Omental fat pad (tissue), 4 donors: ENCODE results near the gene SERPINH1. TPM values are rescaled to one million over a fixed set of nuclear protein-coding genes. Genes with fewer than 3 reads are reported as not detected.

Source experiments
- ATAC-seq: fragments of 150-250 bp; one replicate; pipeline ENCODE4 v1.9.1; 2016; ENCODE audit warnings: mild to moderate bottlenecking, moderate library complexity; ENCODE audit not compliant: low FRiP score
- DNase-seq: peaks from one replicate; pipeline ENCODE4 v3.0.0-alpha.2; 2019; ENCODE audit warnings: low spot score
- CTCF ChIP-seq, 3 donors: fragments of 450-650 bp; IDR thresholded peaks; one replicate each; pipeline ENCODE4 v1.5.1; 2016 to 2017; ENCODE audit warnings: antibody characterized with exemption in 3 of 3, mild to moderate bottlenecking in 3 of 3, moderate library complexity in 2 of 3
- total RNA-seq, 4 donors: library from RNA; depleted of rRNA; stranded (reverse); fragments of >200 nt; gene quantifications; one replicate each; pipeline ENCODE4 v1.1.0, GENCODE V29; 2016

SERPINH1 gene
- total RNA-seq, 4 donors from 2014 or later, result 307 to 804 (median 482) TPM

- DNase-seq (no peak), ATAC-seq (no peak)
- no peak for TF ChIP-seq CTCF (IDR thresholded peaks at IDR 0.05)
Measured at GRCh38 chr11:75606099-75606498, 44.0 kb downstream of the SERPINH1 start.

GRCh38 chr11:75611823-75612222 is 49.8 kb downstream of the SERPINH1 start:
- no peak for TF ChIP-seq CTCF (IDR thresholded peaks at IDR 0.05)
- DNase-seq (no peak), ATAC-seq (no peak)

- DNase-seq (no peak), ATAC-seq (no peak)
- no peak for TF ChIP-seq CTCF (IDR thresholded peaks at IDR 0.05)
Measured at GRCh38 chr11:75615751-75616150, 53.7 kb downstream of the SERPINH1 start.

GRCh38 chr11:75616281-75616680 is 54.2 kb downstream of the SERPINH1 start:
- DNase-seq (no peak), ATAC-seq (no peak)
- TF ChIP-seq CTCF (IDR thresholded peaks at IDR 0.05), result no peak

Other genes with a start within 250 kb of the SERPINH1 start
- 10 to 100 TPM; 34.7 to 75.0 (median 58.1) TPM for gene ARRB1, start 210.6 kb upstream of the SERPINH1 start, total RNA-seq
- gene RPS3, start 162.7 kb upstream of the SERPINH1 start, total RNA-seq, result 1,000 to 10,000 TPM in 3 of 4 donors, 100 to 1,000 TPM in 1; 876 to 1,394 (median 1,127) TPM
- gene KLHL35, start 129.1 kb upstream of the SERPINH1 start, total RNA-seq, result 1 to 10 TPM in 3 of 4 donors, not detected in 1; 1.3 to 2.4 (median 1.8) TPM
- gene GDPD5, start 36.3 kb upstream of the SERPINH1 start, total RNA-seq, result 10 to 100 TPM; 23.6 to 34.7 (median 31.7) TPM
- gene MAP6, start 106.8 kb downstream of the SERPINH1 start, total RNA-seq, result 1 to 10 TPM; 3.2 to 7.0 (median 4.2) TPM
- not detected for gene MOGAT2, start 155.6 kb downstream of the SERPINH1 start, total RNA-seq
- 100 to 1,000 TPM in 3 of 4 donors, 10 to 100 TPM in 1; 67.7 to 663 (median 270) TPM for gene DGAT2, start 206.5 kb downstream of the SERPINH1 start, total RNA-seq